ENCODE results near the gene CRIM1.

CRIM1 gene

DNA sequence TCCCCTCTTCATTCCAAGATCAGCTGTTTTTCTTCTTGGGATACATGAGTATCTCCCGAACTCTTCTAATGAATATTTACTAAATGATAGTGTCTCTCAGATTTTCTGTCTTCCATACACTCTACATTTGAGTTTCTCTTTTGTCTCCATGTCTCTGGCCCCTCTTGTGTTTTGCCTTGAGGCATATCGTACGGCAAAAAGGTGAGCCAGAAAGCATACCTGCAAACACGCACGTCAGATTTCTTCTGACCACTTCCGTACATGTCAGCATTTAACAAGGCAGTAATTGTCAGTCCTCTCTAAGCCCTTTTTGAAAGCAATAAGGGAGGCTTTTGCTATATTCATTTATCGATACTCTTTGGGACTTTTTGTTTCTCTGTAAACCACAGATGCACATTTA, 160.0 kb downstream of the CRIM1 start:
- no peak for FAIRE-seq
- no peak for DNase-seq (ENCODE audit: low spot score)

DNA sequence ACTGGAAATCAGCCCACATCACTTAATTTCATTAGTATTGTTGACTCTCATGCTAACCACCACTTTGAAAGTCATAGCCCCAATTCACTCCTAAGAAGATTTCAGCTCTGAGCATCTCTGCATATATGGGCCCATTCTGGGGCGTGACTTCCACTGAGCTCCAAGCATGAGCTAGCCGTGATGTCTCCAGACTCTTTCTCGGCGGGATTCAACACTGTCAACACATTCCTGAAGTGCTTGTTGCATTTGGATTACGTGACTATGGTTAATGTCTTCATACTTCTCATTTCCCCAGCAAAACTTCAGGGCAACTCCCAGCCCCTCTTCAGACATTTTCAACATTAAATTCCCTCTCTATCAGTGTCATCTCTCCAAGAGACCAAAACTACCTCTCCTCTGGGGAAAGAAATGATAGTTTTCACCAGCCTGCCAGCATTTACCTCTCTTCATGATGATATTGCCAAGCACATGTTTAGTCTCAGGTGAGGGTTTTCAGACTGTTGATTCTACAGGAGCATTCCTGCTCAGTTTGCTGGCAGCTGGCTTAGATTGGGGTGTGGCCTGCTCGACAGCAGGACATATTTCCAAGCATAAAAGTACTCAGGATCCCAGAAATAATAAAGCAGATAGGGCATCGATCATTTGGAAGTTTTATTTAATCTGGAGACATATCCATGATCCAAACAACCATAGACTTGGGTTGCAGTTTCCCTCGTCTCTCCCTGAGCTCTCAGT, 160.7 kb downstream of the CRIM1 start:
- FAIRE-seq, result no peak
- DNase-seq (ENCODE audit: low spot score), result no peak

DNA sequence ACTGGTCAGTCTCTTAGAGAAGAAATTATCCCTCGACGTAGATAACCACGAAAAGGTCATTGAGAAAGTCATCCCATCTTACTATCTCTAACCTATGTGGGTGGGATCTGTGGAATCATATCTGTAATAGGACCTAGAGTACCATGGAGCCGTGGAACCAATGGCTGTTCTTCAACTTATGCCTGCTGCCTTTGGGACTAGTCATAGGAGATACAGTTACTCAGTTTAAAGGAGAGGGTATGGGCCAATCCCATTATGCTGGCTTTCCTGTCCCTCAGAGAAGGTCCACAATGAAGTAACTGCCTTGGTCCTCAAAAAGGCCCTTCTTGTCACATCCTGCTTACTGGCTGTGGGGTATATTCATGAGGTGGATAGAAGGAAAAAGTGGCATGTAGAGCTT, 164.9 kb downstream of the CRIM1 start:
- FAIRE-seq (no peak), DNase-seq (ENCODE audit: low spot score) (no peak)

DNA sequence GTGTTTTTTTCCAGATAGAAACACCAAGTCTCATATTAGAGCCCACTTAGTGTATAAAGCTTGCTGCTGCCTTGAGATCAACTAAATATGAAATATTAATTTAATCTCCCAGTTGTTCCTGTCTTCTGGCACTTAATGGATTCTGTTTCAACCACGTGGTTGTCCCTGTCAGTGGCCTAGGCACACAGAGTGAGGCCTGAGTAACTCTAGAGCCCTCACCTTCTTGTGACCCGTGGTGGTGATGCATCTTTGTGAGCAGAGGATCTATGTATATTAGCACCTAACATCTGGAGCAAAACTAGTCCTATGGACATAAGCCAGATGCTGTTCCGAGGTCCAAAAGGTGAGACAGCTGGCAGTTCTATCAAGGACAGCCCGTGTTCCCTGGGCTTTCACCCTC, 167.6 kb downstream of the CRIM1 start:
- FAIRE-seq (no peak), DNase-seq (ENCODE audit: low spot score) (no peak)

DNA sequence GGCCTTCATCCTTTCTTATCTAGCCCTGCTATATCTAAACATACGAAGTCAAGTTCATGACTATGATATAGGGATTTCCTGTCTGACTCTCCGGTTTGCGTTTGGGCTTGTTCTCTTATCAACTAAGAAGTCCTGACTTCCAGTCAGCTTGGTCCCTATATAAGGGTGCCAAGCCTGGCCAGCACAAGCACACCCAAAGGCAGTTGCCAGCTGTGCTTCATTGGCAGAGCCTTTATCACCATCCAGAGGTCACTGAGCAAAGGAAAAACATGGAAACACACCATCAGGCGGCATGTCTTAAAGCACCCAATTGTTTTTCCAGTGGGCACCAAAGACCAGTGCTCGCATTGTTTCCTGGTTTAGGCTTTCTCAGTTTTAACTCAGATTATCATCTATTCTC, 169.7 kb downstream of the CRIM1 start:
- FAIRE-seq (no peak), DNase-seq (ENCODE audit: low spot score) (no peak)

DNA sequence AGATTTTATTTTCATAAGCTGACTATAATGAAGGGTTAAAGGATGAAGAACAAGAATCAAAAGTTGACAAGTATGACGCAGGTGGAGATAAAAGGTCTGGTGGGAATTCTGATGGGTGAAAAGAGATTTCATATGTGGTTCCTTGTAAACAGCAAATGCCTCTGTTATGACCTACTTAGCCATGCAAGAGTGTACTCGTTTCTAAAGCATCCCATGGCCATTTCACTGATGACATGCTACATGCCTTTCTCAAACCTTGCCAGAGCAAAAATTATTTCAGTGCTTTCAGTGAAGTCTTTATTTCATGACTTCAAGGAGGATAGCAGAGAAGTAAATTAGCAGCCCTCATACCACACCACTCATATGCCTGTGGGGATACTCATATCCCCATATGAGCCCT, 170.6 kb downstream of the CRIM1 start:
- FAIRE-seq, result no peak
- no peak for DNase-seq (ENCODE audit: low spot score)

DNA sequence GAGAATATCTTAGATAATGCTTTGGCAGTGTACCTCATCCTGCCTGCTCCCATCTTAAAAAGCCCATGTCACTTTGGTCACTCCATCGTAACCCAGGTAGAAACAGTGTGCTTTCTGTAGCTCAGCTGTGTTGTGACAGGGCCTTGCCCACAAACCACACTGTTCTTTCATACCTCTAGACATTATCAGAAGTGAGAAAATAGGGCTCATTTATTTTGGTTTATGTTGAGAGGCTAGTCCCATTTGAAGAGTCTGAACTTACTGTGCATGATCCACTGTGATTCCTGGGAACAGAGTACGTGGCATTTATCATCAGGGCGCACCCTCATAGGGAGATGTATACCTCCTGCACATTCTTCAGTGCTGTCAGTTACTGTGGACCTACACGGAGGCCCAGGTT, 172.7 kb downstream of the CRIM1 start:
- DNase-seq (ENCODE audit: low spot score) (no peak), FAIRE-seq (no peak)

DNA sequence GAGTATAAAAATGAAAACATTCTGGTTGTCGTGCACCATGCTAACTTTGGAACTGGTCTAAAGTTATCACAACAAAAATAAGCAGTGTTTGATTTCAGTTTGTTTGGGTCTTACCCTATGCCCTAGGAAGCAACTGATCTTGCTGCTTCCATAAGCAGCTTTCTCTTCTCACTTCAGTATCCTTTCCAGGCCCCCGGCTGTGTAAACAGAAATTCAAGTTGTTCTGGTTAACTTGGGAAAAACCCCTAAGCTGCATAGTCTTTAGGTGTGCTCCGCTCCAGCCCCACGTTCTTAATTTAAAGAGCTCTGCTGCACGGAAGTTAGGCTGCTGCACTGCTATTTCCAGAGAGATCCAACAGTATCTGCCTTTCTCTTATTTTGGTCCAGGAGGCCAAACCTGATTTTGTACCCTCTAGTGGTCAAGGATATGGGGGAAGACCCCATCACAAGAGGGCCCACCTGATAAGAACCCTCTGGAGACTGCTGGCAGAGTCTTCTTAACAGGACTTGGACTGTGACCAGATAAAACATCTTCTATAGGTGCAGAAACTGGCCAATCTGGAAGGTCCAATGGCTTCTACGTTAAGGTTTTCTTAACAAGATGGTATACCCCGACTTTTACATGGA, 173.3 kb downstream of the CRIM1 start:
- FAIRE-seq (no peak), DNase-seq (ENCODE audit: low spot score) (no peak)

DNA sequence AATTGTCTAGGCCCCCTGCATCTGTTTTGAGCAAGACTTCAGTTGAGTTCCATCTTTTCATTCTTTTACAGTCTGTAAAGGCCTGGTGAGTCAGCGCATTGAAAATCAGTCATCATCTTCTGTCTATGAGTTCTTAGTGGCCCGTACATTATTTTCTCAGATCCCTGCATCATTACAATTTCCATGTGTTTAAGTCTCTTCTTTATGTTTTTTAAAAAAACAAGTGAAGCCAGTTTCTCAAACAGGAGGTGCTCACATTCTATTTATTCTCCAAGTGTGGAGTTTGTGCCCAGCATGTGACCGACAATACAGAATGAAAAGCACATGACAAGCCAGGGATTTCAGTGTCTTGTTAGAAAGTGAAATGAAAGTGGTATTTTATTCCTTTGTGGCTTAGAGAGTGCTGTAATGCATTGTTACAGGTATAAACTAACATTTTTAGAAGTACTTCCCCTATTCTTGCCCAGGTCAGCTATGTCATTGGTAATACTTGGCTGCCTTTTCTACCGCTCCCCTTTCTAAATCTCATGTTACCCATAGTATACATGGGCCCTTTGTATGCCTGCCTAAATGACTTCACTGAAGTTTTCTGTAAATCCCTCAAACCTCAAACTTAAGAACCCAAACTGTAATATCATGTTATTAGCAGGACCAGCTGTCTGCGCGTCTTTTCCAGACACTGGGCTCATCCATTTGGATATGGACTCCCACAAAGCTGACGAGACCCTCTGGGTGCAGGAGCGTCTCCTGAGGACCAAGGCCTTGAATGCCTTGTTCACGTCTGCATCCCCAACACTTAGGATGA, 174.8 kb downstream of the CRIM1 start:
- DNase-seq (ENCODE audit: low spot score) (no peak), FAIRE-seq (no peak)

DNA sequence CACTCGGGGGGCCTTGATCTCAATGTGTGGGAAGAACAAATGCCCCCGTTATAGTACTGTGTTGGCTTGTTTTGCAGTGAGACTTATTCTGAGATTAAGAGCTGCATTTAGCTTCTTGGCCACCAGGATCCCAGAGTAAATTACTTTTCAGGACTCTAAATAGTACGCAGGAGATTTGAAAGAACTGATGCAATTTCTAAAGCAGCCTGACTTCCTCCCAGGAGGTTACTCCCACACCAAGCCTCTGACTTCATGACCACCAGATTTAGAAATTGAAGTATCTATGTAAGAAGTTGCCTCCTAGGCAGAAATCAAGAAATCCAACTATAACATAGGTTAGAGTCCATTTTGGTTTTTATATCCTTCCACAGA, 175.4 kb downstream of the CRIM1 start:
- FAIRE-seq, result no peak

DNA sequence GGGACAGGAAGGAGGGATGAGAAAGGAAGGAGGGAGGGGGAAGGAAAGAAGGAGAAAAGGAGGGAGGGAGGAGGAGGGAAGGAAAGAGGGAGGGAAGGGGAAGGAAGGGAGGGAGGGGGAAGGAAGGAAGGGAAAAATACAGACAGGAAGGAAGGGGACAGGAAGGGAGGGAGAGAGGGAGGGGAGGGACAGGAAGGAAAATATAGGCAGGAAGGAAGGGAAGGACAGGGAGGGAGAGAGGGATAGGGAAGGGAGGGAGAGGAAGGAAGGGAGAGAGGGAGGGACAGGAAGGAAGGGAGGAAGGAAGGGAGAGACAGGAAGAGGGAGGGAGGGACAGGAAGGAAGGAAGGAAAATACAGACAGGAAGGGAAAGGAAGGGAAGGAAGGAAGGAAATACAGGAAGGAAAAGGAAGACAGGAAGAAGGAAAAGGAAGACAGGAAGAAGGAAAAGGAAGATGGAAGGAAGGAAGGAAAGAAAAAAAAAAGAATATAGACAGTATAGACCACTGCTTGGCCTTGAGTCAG, 178.8 kb downstream of the CRIM1 start:
- FAIRE-seq (no peak), DNase-seq (ENCODE audit: low spot score) (no peak)

More for the DNA sequence above, 175.4 kb downstream of the CRIM1 start:
- DNase-seq (ENCODE audit: low spot score), result no peak

DNA sequence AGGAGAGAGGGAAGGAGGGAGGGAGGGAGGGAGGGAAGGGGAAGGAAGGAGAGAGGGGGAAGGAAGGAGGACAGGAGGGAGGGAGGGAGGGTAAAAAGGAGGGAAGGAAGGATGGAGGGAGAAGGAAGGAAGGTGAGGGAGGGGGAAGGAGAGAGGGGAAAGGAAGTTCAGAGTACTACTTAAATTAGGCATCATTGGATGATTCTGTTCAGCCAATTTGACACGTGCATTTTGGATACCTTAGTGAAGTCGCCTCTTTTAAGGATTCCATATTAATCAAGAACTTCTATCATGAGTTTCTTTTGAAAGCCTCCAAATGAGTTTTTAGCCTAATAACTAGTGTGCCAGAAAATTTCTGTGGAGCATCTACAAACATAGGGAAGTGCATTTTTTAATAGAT, 179.5 kb downstream of the CRIM1 start:
- FAIRE-seq (no peak), DNase-seq (ENCODE audit: low spot score) (no peak)

DNA sequence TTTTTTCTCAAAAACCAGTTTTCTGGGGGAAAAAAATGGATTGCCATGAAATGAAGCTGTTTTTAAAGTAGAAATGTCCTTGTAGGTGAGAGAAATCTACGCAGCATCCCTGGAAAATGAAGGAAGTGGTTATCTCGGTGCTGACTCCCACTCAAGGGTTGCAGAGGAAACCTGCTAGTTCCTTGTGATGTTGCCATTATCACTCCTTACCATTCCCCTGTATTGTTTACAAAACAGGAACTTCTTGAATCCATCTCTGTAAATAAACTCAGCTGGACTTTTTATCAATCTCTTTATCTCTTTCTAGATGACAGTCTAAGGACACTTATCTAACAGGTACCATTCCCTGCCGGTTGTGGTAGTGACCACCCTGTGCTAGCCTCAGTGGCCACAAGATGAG, 181.2 kb downstream of the CRIM1 start:
- FAIRE-seq (no peak), DNase-seq (ENCODE audit: low spot score) (no peak)

DNA sequence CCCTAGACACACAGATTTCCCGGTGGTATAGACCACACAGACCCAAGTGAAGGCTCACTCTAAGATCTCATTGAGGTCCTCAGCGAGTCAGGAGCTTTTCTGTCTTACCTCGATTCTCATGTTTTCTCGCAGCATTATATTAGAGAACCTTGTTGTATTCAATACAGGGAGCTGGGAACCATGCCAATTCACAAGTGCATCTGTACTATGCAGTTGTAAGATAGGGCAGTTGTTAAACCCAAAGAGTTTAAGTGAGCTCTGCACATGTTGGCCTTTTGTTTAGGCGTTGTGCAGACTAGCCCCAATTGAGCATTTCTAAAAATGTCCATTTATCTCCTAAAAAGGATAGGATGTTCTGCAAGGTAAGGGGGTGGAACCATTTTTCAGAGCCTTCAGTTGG, 182.8 kb downstream of the CRIM1 start:
- FAIRE-seq (no peak), DNase-seq (ENCODE audit: low spot score) (no peak)

DNA sequence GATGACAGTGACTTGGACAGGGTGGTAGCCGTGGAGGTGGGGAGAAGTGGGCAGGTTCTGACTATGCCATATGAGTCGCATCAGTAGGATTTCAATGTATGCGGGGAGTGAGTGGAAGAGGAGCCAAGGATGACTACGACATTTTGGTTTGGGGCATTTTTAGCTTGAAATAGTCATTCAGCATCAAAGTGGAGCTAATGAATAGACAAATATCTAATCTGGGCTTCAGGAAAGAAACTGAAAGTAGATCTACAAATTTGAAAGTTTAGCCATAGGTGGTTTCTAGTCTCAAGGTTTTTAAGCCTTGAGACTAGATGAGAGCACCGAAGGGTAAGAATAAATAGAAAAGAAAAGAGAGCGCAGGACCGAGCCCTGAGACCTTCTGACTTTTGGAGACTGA, 184.1 kb downstream of the CRIM1 start:
- DNase-seq (ENCODE audit: low spot score), result peak; percentile 61
- no peak for FAIRE-seq

DNA sequence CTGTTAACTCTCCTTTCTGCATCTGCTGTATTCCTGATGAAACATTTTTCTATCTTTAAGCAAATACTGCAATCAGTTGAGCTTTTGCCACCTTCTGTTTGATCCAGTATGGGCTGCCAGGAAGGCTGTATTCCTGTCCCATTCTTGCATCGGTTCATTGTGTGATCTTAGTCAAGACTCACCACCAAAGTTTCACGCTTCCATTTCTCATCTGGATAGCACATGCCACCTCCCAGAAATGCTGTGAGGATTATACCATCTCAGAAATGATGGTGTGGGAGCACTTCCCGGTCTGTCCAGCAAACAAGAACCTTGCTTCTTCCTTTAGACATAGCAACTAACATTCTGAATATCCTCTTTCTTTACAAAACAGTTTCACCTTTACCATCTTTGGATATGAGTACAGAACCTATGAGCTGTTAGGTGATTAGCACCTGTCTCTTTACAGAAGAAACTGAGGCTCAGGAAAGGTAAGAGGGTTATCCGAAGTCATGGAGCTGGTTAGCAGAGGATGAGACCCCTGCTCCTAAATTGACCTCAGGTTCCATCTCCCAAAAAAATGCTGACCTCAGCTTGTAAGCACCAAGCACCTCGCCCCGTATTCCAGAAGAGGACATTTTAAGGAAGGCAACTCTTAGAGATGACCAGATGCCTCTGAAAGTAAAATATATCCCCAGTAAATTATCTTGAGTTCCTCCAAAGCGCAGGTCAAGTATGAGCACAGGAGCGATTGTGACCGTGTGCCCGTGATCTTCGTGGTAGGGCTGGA, 185.6 kb downstream of the CRIM1 start:
- no peak for DNase-seq (ENCODE audit: low spot score)
- no peak for FAIRE-seq

DNA sequence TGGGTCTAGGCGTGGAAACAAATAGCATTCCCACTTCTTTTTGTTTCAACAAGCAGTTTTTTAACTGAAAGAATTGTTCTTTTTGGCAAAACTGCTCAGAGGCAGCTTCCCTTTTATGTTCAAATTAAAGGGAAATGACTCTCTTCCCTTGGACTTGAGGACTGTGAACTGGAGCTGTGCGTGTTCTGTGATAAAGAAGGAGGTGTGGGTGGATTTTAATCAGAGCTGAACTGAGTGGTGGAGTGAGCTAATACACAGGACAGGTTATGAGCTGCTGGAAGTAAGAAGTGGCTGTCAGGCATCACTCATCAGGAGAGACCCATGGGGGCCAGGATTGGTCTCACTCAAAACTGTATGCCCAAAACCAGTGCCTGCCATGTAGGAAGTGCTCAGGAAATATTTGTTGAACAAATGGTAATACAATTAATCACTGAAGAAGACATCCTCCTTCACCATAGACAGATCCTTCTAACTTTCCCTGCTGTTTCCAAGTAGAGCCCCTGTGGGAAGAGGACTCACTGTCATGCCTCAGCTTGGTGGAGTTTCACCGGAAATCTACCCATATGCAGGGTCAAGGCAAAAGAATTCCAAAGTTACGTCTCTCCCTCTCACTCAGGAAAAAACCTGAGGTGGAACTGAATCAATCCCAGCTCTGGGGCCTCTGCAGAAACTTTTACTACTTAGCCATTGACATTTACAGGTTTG, 186.5 kb downstream of the CRIM1 start:
- FAIRE-seq, result no peak
- DNase-seq (ENCODE audit: low spot score), result no peak

DNA sequence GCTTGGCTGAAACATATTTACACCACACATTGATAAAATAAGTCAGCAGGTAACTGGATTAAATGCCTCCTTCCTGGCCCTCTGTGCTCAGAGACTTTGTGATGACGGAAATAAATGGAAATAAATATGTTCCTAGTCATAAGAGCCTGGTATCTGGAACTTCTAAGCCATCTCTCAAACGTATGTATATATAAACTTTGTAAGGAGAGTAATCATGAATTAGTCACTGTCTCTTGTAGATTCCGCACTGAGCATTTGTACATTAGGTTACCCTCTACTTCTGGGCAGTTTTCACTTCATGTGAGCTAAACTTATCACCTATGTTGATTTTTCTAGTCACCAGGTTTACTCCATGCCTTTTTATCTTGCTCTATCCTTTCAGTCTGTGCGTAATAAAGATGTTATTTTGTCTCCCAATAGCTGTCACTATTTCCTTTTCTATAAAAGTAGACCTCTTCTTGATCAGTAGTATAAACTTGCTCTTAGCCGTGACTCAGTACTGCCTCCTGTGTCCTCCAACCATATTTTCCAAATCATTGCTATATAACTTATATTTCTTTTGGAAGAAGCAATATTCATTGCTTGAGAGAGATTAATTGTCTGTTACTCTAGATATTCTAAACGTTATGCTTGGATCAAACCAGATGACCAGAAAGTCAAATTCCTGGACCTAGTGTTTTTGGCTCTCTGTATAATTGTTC, 189.2 kb downstream of the CRIM1 start:
- no peak for FAIRE-seq
- no peak for DNase-seq (ENCODE audit: low spot score)

DNA sequence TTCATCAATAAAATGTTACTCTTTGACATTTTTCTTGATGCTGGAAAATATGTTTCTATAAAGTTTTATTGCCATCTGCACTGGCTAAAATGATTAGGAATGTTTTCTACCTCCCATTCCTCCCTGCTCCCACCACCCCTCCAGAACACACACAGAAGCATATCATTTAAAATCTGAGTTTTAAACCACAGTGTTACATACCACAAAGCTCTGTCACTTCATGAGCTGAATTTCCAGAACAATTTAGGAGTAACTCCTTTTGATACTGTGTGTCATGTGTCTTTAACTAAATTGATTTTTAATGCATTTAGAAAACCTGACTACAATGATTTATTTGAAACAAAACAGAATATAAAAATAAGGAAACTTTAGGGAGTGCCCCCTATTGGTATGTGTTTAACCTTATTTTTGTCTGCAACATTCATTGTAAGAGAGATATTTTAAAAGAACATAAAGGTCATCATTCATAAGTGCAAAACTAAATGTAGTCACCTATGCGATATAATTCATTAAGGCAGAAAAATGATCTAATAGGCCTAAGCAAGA, 190.4 kb downstream of the CRIM1 start:
- DNase-seq (ENCODE audit: low spot score), result no peak
- FAIRE-seq, result no peak

DNA sequence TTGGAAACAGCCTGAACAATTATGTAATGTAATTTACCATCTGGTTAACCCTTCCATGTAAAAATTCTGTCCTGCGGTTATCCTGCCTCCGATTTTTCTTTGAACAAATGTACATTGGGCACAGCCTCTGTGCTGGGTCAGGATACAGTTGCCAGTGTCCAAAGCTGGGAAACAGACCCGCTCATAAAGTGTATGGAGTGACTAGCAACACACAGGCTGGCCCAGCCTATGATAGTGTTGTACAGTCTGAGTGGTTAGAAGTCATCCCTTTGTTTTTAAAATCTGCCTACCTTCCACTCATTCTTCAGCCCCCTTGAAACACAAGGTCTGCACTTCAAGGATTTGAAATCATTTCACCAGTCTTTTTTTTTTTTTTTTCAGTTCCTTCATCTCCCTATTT, 192.3 kb downstream of the CRIM1 start:
- FAIRE-seq, result no peak
- no peak for DNase-seq (ENCODE audit: low spot score)
